WTC11 (cell line): Measurements from ENCODE around the gene CFAP77.

Source experiments
- ELF4 ChIP-seq: sonication (generic); formaldehyde crosslinking; IDR thresholded peaks from 2 replicates; pipeline ENCODE4 v1.8.1; 2022; ENCODE audit warnings: low read depth, mild to moderate bottlenecking, moderate library complexity, missing genetic modification reagents
- GABPB1 ChIP-seq: sonication (generic); formaldehyde crosslinking; IDR thresholded peaks from 2 replicates; pipeline ENCODE4 v1.8.1; 2023; ENCODE audit warnings: mild to moderate bottlenecking, missing genetic modification reagents
- MXD4 ChIP-seq: fragments of 250-450 bp; sonication (Bioruptor Pico); IDR thresholded peaks from 2 replicates; pipeline ENCODE4 v1.8.0; 2021; ENCODE audit warnings: mild to moderate bottlenecking, moderate library complexity, borderline replicate concordance
- SMAD3 ChIP-seq: sonication (generic); formaldehyde crosslinking; IDR thresholded peaks from 2 replicates; pipeline ENCODE4 v1.8.0; 2022; ENCODE audit warnings: missing genetic modification reagents, mild to moderate bottlenecking, borderline replicate concordance
- TP53 ChIP-seq: sonication (generic); formaldehyde crosslinking; IDR thresholded peaks from 2 replicates; pipeline ENCODE4 v1.8.1; 2023; ENCODE audit warnings: mild to moderate bottlenecking, missing genetic modification reagents
- ZSCAN18 ChIP-seq: fragments of 250-450 bp; sonication (Bioruptor Pico); IDR thresholded peaks from 2 replicates; pipeline ENCODE4 v2.1.2; 2022; ENCODE audit warnings: mild to moderate bottlenecking, moderate library complexity
- TF ChIP-seq, protein P1 (sequence below): fragments of 250-450 bp; sonication (Bioruptor Pico); IDR thresholded peaks from 2 replicates; pipeline ENCODE4 v1.9.0; 2021; ENCODE audit warnings: mild to moderate bottlenecking, borderline replicate concordance
- TF ChIP-seq, protein P2 (sequence below): sonication (generic); formaldehyde crosslinking; IDR thresholded peaks from 2 replicates; pipeline ENCODE4 v1.8.0; 2023; ENCODE audit warnings: missing genetic modification reagents, mild to moderate bottlenecking, borderline replicate concordance
- TF ChIP-seq, protein P3 (sequence below): fragments of 200-600 bp; IDR thresholded peaks from 2 replicates; pipeline ENCODE4 v1.8.0; 2022; ENCODE audit warnings: antibody characterized with exemption

GRCh38 chr9:132537352-132537751, 127.3 kb downstream of the CFAP77 start:
- TF ChIP-seq, protein P1, sequence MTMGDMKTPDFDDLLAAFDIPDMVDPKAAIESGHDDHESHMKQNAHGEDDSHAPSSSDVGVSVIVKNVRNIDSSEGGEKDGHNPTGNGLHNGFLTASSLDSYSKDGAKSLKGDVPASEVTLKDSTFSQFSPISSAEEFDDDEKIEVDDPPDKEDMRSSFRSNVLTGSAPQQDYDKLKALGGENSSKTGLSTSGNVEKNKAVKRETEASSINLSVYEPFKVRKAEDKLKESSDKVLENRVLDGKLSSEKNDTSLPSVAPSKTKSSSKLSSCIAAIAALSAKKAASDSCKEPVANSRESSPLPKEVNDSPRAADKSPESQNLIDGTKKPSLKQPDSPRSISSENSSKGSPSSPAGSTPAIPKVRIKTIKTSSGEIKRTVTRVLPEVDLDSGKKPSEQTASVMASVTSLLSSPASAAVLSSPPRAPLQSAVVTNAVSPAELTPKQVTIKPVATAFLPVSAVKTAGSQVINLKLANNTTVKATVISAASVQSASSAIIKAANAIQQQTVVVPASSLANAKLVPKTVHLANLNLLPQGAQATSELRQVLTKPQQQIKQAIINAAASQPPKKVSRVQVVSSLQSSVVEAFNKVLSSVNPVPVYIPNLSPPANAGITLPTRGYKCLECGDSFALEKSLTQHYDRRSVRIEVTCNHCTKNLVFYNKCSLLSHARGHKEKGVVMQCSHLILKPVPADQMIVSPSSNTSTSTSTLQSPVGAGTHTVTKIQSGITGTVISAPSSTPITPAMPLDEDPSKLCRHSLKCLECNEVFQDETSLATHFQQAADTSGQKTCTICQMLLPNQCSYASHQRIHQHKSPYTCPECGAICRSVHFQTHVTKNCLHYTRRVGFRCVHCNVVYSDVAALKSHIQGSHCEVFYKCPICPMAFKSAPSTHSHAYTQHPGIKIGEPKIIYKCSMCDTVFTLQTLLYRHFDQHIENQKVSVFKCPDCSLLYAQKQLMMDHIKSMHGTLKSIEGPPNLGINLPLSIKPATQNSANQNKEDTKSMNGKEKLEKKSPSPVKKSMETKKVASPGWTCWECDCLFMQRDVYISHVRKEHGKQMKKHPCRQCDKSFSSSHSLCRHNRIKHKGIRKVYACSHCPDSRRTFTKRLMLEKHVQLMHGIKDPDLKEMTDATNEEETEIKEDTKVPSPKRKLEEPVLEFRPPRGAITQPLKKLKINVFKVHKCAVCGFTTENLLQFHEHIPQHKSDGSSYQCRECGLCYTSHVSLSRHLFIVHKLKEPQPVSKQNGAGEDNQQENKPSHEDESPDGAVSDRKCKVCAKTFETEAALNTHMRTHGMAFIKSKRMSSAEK, result no peak
- TF ChIP-seq, protein P2, sequence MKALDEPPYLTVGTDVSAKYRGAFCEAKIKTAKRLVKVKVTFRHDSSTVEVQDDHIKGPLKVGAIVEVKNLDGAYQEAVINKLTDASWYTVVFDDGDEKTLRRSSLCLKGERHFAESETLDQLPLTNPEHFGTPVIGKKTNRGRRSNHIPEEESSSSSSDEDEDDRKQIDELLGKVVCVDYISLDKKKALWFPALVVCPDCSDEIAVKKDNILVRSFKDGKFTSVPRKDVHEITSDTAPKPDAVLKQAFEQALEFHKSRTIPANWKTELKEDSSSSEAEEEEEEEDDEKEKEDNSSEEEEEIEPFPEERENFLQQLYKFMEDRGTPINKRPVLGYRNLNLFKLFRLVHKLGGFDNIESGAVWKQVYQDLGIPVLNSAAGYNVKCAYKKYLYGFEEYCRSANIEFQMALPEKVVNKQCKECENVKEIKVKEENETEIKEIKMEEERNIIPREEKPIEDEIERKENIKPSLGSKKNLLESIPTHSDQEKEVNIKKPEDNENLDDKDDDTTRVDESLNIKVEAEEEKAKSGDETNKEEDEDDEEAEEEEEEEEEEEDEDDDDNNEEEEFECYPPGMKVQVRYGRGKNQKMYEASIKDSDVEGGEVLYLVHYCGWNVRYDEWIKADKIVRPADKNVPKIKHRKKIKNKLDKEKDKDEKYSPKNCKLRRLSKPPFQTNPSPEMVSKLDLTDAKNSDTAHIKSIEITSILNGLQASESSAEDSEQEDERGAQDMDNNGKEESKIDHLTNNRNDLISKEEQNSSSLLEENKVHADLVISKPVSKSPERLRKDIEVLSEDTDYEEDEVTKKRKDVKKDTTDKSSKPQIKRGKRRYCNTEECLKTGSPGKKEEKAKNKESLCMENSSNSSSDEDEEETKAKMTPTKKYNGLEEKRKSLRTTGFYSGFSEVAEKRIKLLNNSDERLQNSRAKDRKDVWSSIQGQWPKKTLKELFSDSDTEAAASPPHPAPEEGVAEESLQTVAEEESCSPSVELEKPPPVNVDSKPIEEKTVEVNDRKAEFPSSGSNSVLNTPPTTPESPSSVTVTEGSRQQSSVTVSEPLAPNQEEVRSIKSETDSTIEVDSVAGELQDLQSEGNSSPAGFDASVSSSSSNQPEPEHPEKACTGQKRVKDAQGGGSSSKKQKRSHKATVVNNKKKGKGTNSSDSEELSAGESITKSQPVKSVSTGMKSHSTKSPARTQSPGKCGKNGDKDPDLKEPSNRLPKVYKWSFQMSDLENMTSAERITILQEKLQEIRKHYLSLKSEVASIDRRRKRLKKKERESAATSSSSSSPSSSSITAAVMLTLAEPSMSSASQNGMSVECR (CRISPR knock-in tag), result no peak
- TF ChIP-seq, protein P3, sequence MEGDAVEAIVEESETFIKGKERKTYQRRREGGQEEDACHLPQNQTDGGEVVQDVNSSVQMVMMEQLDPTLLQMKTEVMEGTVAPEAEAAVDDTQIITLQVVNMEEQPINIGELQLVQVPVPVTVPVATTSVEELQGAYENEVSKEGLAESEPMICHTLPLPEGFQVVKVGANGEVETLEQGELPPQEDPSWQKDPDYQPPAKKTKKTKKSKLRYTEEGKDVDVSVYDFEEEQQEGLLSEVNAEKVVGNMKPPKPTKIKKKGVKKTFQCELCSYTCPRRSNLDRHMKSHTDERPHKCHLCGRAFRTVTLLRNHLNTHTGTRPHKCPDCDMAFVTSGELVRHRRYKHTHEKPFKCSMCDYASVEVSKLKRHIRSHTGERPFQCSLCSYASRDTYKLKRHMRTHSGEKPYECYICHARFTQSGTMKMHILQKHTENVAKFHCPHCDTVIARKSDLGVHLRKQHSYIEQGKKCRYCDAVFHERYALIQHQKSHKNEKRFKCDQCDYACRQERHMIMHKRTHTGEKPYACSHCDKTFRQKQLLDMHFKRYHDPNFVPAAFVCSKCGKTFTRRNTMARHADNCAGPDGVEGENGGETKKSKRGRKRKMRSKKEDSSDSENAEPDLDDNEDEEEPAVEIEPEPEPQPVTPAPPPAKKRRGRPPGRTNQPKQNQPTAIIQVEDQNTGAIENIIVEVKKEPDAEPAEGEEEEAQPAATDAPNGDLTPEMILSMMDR, result no peak
- TF ChIP-seq MXD4 (no peak), GABPB1 (no peak), SMAD3 (no peak), TP53 (CRISPR knock-in tag) (no peak), ELF4 (CRISPR knock-in tag) (no peak), ZSCAN18 (CRISPR knock-in tag) (no peak)
